Prostate gland (tissue), 2 donors: Measurements from ENCODE around the gene MAP1B. TPM values are rescaled to one million over a fixed set of nuclear protein-coding genes. Genes with fewer than 3 reads are reported as not detected.

ENCODE experiments used
- DNase-seq: peaks from one replicate; pipeline ENCODE4 v3.0.0-alpha.2; 2019; ENCODE audit warnings: low spot score
- H3K27ac ChIP-seq, 2 donors: fragments of 200-600 bp; sonication (generic); 2 replicates each; pipeline ENCODE4 v1.5.1; 2017 to 2019
- H3K27me3 ChIP-seq: fragments of 200-600 bp; sonication (generic); replicated peaks from 2 replicates; pipeline ENCODE4 v1.5.1; 2019; ENCODE audit not compliant: insufficient read depth
- H3K36me3 ChIP-seq, 2 donors: fragments of 200-600 bp; sonication (generic); 1 replicate in 1 of 2; 2 replicates in 1 of 2; pipeline versions ENCODE4 v1.5.1 to v1.8.1; 2017 to 2019
- H3K4me1 ChIP-seq: fragments of 200-600 bp; sonication (generic); replicated peaks from 2 replicates; pipeline ENCODE4 v1.5.1; 2019
- H3K4me3 ChIP-seq, 2 donors: fragments of 200-600 bp; sonication (generic); 2 replicates each; pipeline ENCODE4 v1.5.1; 2017 to 2019
- H3K9me3 ChIP-seq: fragments of 200-600 bp; sonication (generic); 2 replicates; pipeline ENCODE4 v1.5.1; 2017
- CTCF ChIP-seq, 4 experiments: fragments of 200-600 bp in 2 of 4; fragments of 450-650 bp in 2 of 4; sonication (generic) in 2 of 4; IDR thresholded peaks; 1 replicate in 3 of 4; 2 replicates in 1 of 4; pipeline ENCODE4 v1.5.1; 2016 to 2019; ENCODE audit warnings: antibody characterized with exemption in 4 of 4, mild to moderate bottlenecking in 2 of 4, moderate library complexity in 2 of 4
- POLR2A ChIP-seq: fragments of 450-650 bp; IDR thresholded peaks from one replicate; pipeline ENCODE4 v1.6.1; 2016; ENCODE audit warnings: antibody characterized with exemption, mild to moderate bottlenecking
- POLR2AphosphoS5 ChIP-seq: sonication (generic); formaldehyde crosslinking; IDR thresholded peaks from one replicate; pipeline ENCODE4 v1.6.1; 2017; ENCODE audit warnings: antibody characterized with exemption
- WGBS: methylation state at CpG from one replicate; pipeline ENCODE4 v1.1.5; 2018; 5-methylcytosine and 5-hydroxymethylcytosine counted together
- intact Hi-C: fragments of 100-400 bp; cut with DNase I; formaldehyde crosslinking; loops from one replicate; pipeline ENCODE4 v1.14.2; 2022
- total RNA-seq, 2 donors: library from RNA; depleted of rRNA; stranded (reverse); fragments of >200 nt; gene quantifications; one replicate each; pipeline ENCODE4 v1.1.0, GENCODE V29; 2016

MAP1B gene
- 100 to 1,000 TPM in 1 of 2 donors, 10 to 100 TPM in 1; 99.6 to 515 TPM for total RNA-seq

- Histone ChIP-seq H3K27ac (peak within 1 kb of the TSS; percentile 63 to 64), H3K9me3 (no peaks in the 10 kb centered on the region), H3K36me3 (no peaks in the 10 kb centered on the region), H3K4me3 (peak within 1 kb of the TSS; percentile 46 to 54), H3K4me1 (no peaks in the 10 kb centered on the region), H3K27me3 (no peaks in the 10 kb centered on the region)
- intact Hi-C loops: loop anchor here (5.0 to 10.0 kb wide), 4 partner anchors 93 to 325 kb away; no protein-coding TSS in a partner anchor
- TF ChIP-seq POLR2AphosphoS5 (peak; percentile 14), CTCF (IDR thresholded peaks at IDR 0.05) (no peak)
- 1% methylated on average over 48 of the region's 82 CpGs for WGBS
- peak; percentile 13 for DNase-seq
These were observed at the start of gene MAP1B for GRCh38 chr5:72107131-72107900. Gene MAP1B (plus strand): TSS chr5:72107475. CDS start chr5:72107532, 57 bp downstream.

GRCh38 chr5:72057816-72058215 lies 49.5 kb upstream of the MAP1B start:
- Histone ChIP-seq H3K9me3 (no peaks in the 10 kb centered on the region), H3K4me1 (no peaks in the 10 kb centered on the region), H3K27me3 (no peaks in the 10 kb centered on the region), H3K36me3 (no peaks in the 10 kb centered on the region), H3K4me3 (no peak overlapping the region), H3K27ac (no peak overlapping the region)
- 84% methylated on average over 2 of the region's 2 CpGs for WGBS
- TF ChIP-seq POLR2AphosphoS5 (no peak), POLR2A (no peak), CTCF (IDR thresholded peaks at IDR 0.05) (no peak)
- intact Hi-C loops: no loop called here
- no peak for DNase-seq

- no peak overlapping the region for H3K27ac ChIP-seq
- no peaks in the 10 kb centered on the region for H3K4me1 ChIP-seq
- no peak for TF ChIP-seq CTCF (IDR thresholded peaks at IDR 0.05)
- TF ChIP-seq POLR2A: no peak
- TF ChIP-seq POLR2AphosphoS5: no peak
- H3K27me3 ChIP-seq: no peaks in the 10 kb centered on the region
- H3K9me3 ChIP-seq: no peaks in the 10 kb centered on the region
- DNase-seq: no peak
- intact Hi-C loops: no loop called here
- no peak overlapping the region for H3K4me3 ChIP-seq
- no peaks in the 10 kb centered on the region for H3K36me3 ChIP-seq
- 29% methylated on average over 7 of the region's 7 CpGs for WGBS
These were observed 44.0 kb upstream of the MAP1B start for GRCh38 chr5:72063219-72063819.

- WGBS: 85% methylated on average over 3 of the region's 3 CpGs
- intact Hi-C loops: no loop called here
- DNase-seq: no peak
These were observed 42.3 kb upstream of the MAP1B start for GRCh38 chr5:72064801-72065570.

More at GRCh38 chr5:72064801-72065570, 42.3 kb upstream of the MAP1B start:
- no peak overlapping the region for H3K4me3 ChIP-seq
- no peaks in the 10 kb centered on the region for H3K9me3 ChIP-seq
- H3K4me1 ChIP-seq: no peaks in the 10 kb centered on the region
- TF ChIP-seq CTCF (IDR thresholded peaks at IDR 0.05) (no peak), POLR2AphosphoS5 (no peak), POLR2A (no peak)
- no peaks in the 10 kb centered on the region for H3K27me3 ChIP-seq
- no peaks in the 10 kb centered on the region for H3K36me3 ChIP-seq
- H3K27ac ChIP-seq: no peak overlapping the region
